ENCODE measurements around the gene GATAD2B.

DNA sequence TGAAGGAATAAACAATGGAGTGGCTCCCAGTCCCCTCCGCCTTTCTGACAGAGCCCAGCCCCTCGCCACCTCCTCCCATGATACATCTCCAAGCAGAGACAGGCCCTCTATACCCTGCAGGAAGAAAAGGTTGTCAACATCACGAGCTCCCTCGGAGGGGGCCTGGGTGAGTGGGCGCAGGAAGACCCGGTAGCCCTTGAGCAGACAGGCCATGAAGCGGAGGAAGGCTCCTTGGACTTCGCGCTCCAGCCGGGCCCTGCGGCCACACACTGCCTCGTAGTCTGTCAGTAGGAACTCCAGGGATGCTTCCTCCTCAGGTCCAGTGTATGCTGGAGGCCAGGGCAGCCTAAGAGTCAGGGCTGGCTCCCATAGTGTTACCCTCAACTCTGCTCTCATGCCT lies 16.7 kb upstream of the GATAD2B start:
- TF ChIP-seq, protein P1, sequence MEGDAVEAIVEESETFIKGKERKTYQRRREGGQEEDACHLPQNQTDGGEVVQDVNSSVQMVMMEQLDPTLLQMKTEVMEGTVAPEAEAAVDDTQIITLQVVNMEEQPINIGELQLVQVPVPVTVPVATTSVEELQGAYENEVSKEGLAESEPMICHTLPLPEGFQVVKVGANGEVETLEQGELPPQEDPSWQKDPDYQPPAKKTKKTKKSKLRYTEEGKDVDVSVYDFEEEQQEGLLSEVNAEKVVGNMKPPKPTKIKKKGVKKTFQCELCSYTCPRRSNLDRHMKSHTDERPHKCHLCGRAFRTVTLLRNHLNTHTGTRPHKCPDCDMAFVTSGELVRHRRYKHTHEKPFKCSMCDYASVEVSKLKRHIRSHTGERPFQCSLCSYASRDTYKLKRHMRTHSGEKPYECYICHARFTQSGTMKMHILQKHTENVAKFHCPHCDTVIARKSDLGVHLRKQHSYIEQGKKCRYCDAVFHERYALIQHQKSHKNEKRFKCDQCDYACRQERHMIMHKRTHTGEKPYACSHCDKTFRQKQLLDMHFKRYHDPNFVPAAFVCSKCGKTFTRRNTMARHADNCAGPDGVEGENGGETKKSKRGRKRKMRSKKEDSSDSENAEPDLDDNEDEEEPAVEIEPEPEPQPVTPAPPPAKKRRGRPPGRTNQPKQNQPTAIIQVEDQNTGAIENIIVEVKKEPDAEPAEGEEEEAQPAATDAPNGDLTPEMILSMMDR (IDR thresholded peaks at IDR 0.05) = no peak
- TF ChIP-seq, protein P2, sequence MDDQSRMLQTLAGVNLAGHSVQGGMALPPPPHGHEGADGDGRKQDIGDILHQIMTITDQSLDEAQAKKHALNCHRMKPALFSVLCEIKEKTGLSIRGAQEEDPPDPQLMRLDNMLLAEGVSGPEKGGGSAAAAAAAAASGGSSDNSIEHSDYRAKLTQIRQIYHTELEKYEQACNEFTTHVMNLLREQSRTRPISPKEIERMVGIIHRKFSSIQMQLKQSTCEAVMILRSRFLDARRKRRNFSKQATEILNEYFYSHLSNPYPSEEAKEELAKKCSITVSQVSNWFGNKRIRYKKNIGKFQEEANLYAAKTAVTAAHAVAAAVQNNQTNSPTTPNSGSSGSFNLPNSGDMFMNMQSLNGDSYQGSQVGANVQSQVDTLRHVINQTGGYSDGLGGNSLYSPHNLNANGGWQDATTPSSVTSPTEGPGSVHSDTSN (IDR thresholded peaks at IDR 0.05) = no peak
- TF ChIP-seq POLR2A (IDR thresholded peaks at IDR 0.05; ENCODE audit: low read length) = no peak
- TF ChIP-seq CHD2 (IDR thresholded peaks at IDR 0.05; ENCODE audit: low read length, partially characterized antibody) = no peak
- TF ChIP-seq, protein P3, sequence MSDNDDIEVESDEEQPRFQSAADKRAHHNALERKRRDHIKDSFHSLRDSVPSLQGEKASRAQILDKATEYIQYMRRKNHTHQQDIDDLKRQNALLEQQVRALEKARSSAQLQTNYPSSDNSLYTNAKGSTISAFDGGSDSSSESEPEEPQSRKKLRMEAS (IDR thresholded peaks at IDR 0.05) = no peak
- TF ChIP-seq, protein P4, sequence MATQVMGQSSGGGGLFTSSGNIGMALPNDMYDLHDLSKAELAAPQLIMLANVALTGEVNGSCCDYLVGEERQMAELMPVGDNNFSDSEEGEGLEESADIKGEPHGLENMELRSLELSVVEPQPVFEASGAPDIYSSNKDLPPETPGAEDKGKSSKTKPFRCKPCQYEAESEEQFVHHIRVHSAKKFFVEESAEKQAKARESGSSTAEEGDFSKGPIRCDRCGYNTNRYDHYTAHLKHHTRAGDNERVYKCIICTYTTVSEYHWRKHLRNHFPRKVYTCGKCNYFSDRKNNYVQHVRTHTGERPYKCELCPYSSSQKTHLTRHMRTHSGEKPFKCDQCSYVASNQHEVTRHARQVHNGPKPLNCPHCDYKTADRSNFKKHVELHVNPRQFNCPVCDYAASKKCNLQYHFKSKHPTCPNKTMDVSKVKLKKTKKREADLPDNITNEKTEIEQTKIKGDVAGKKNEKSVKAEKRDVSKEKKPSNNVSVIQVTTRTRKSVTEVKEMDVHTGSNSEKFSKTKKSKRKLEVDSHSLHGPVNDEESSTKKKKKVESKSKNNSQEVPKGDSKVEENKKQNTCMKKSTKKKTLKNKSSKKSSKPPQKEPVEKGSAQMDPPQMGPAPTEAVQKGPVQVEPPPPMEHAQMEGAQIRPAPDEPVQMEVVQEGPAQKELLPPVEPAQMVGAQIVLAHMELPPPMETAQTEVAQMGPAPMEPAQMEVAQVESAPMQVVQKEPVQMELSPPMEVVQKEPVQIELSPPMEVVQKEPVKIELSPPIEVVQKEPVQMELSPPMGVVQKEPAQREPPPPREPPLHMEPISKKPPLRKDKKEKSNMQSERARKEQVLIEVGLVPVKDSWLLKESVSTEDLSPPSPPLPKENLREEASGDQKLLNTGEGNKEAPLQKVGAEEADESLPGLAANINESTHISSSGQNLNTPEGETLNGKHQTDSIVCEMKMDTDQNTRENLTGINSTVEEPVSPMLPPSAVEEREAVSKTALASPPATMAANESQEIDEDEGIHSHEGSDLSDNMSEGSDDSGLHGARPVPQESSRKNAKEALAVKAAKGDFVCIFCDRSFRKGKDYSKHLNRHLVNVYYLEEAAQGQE (IDR thresholded peaks at IDR 0.05) = no peak
- TF ChIP-seq EP300 (IDR thresholded peaks at IDR 0.05) = no peak
- no peak for TF ChIP-seq EHMT2 (IDR thresholded peaks at IDR 0.05; ENCODE audit: low read depth)
- TF ChIP-seq RAD21 (conservative IDR thresholded peaks at IDR 0.05 in 1 of 2, IDR thresholded peaks at IDR 0.05 in 1 of 2) = no peak
- TF ChIP-seq HOXB13 (CRISPR knock-in tag; IDR thresholded peaks at IDR 0.05; ENCODE audit: low read depth) = no peak
